ENCODE measurements around the gene TNK1. TPM values are rescaled to one million over a fixed set of nuclear protein-coding genes. Genes with fewer than 3 reads are reported as not detected.

TNK1 gene
- polyA plus RNA-seq, 1 of the 3 experiments (the other 2 are of a cell fraction) = 0.64 TPM

GRCh38 chr17:7352910-7353635, 27.8 kb upstream of the TNK1 start (continued):
- TF ChIP-seq EZH2phosphoT487 (IDR thresholded peaks at IDR 0.05; ENCODE audit: borderline replicate concordance, low read depth) (no peak), ELF1 (IDR thresholded peaks at IDR 0.05) (no peak), CTCF (IDR thresholded peaks at IDR 0.05) (no peak), IRF3 (IDR thresholded peaks at IDR 0.05; ENCODE audit: low read depth, low read length) (no peak), FOXJ3 (CRISPR knock-in tag; IDR thresholded peaks at IDR 0.05) (no peak), SIN3A (IDR thresholded peaks at IDR 0.05; ENCODE audit: borderline replicate concordance, low read depth, low read length) (no peak)

GRCh38 chr17:7354262-7354843, 26.5 kb upstream of the TNK1 start:
- no peaks in the 10 kb centered on the region for H3K9me2 ChIP-seq
- CTCF ChIA-PET = interaction anchor here (0.7 to 5.2 kb wide), 10 partner anchors 11 to 333 kb away, joined by 3 to 52 read pairs (median 22); partner anchors contain the start of genes NLGN2, SENP3, SOX15 and TP53
- POLR2A ChIA-PET = interaction anchor here (2.0 kb wide), 1 partner anchor 25 kb away, joined by 5 read pairs; no protein-coding TSS in a partner anchor
- H3K27me3 ChIP-seq (ENCODE audit: insufficient read depth) = no peaks in the 10 kb centered on the region
- H3K9me3 ChIP-seq = no peaks in the 10 kb centered on the region
- H2AFZ ChIP-seq (ENCODE audit: low read depth) = no peak overlapping the region
- H4K20me1 ChIP-seq (ENCODE audit: insufficient read depth) = no peaks in the 10 kb centered on the region; the same call in 1 of the 2 replicates
- peaks cover 19 to 48% of the 10 kb centered on the region in 2 experiments; a peak in 2 of 4 replicates for H3K4me1 ChIP-seq (ENCODE audit: control insufficient read depth in 1 of 2, insufficient read depth in 2 of 2, low read depth in 1 of 2, low read length in 1 of 2)
- no peak overlapping the region for H3K9ac ChIP-seq
- H3K27ac ChIP-seq (ENCODE audit: low read depth in 2 of 2, low read length in 1 of 2) = no peak overlapping the region; a peak in 1 of 4 replicates
- H3F3A ChIP-seq (replicated peaks; ENCODE audit: insufficient read depth) = peaks cover 11% of the 10 kb centered on the region
- peak overlapping the region in 1 of 2 experiments; percentile 7; a peak in 1 of 4 replicates for H3K4me3 ChIP-seq (ENCODE audit: low read depth in 2 of 2, low read length in 1 of 2)
- WGBS (ENCODE audit: low lambda C conversion rate) = 84% methylated on average over 9 of the region's 9 CpGs
- no peak for TF ChIP-seq NRF1 (IDR thresholded peaks at IDR 0.05; ENCODE audit: low read depth, low read length)
- TF ChIP-seq CTCF (IDR thresholded peaks at IDR 0.05) = no peak
- no peak for TF ChIP-seq IRF3 (IDR thresholded peaks at IDR 0.05; ENCODE audit: low read depth, low read length)
- TF ChIP-seq EZH2phosphoT487 (IDR thresholded peaks at IDR 0.05; ENCODE audit: borderline replicate concordance, low read depth) = no peak
- TF ChIP-seq SIN3A (IDR thresholded peaks at IDR 0.05; ENCODE audit: borderline replicate concordance, low read depth, low read length) = no peak
- no peak for TF ChIP-seq TCF12 (IDR thresholded peaks at IDR 0.05)
- no peak for TF ChIP-seq TAF1 (IDR thresholded peaks at IDR 0.05; ENCODE audit: borderline replicate concordance, low read depth, low read length)
- TF ChIP-seq MAX (IDR thresholded peaks at IDR 0.05; ENCODE audit: low read depth) = no peak
- TF ChIP-seq PBX3 (IDR thresholded peaks at IDR 0.05) = no peak
- TF ChIP-seq MEF2A (IDR thresholded peaks at IDR 0.05; ENCODE audit: borderline replicate concordance, low read depth) = no peak
- TF ChIP-seq ELF1 (IDR thresholded peaks at IDR 0.05) = no peak
- peak overlapping the region; percentile 100 for H3K4me2 ChIP-seq
- DNase-seq = no peak
- H3K79me2 ChIP-seq (ENCODE audit: insufficient read depth) = peaks cover 38% of the 10 kb centered on the region
- H3K36me3 ChIP-seq (replicated peaks in 1 of 2; ENCODE audit: control insufficient read depth in 1 of 2, insufficient read depth in 2 of 2, low read length in 1 of 2) = no peaks in the 10 kb centered on the region
